ENCODE data around the gene DRD4.

DRD4 gene

GRCh38 chr11:656426-656825 lies 19.4 kb downstream of the DRD4 start:
- H3K18ac ChIP-seq (ENCODE audit: low read length) = no peak overlapping the region
- no peak overlapping the region for H3K27ac ChIP-seq (ENCODE audit: low read depth, low read length)
- H3K4ac ChIP-seq (ENCODE audit: low read depth, low read length) = no peak overlapping the region
- H3K56ac ChIP-seq (ENCODE audit: low read length) = no peak overlapping the region
- H3K4me3 ChIP-seq (ENCODE audit: low read length) = no peak overlapping the region
- H3K27me3 ChIP-seq (ENCODE audit: insufficient read depth, low read length, poor library complexity) = no peaks in the 10 kb centered on the region
- WGBS (ENCODE audit: extremely low coverage, insufficient coverage, low lambda C conversion rate) = no CpG with 5 or more reads among the region's 14 CpGs
- no peaks in the 10 kb centered on the region for H3K4me1 ChIP-seq (ENCODE audit: control insufficient read depth, low read depth, low read length)
- H3K9ac ChIP-seq (ENCODE audit: low read length) = no peak overlapping the region
- H2BK120ac ChIP-seq (ENCODE audit: low read depth, low read length) = no peak overlapping the region
- no peak overlapping the region for H2BK15ac ChIP-seq (replicated peaks; ENCODE audit: low read depth)
- H3K79me1 ChIP-seq (ENCODE audit: low read length) = no peaks in the 10 kb centered on the region
- H3K23ac ChIP-seq (ENCODE audit: low read length) = no peak overlapping the region
- H3K4me2 ChIP-seq (ENCODE audit: low read length) = no peak overlapping the region
- H3K79me2 ChIP-seq (ENCODE audit: control insufficient read depth, insufficient read depth, low read length) = no peaks in the 10 kb centered on the region
- H4K5ac ChIP-seq (ENCODE audit: low read length) = no peak overlapping the region
- DNase-seq = no peak
- no peak overlapping the region for H4K8ac ChIP-seq (ENCODE audit: low read depth, low read length)
- H2BK5ac ChIP-seq (ENCODE audit: low read length) = no peak overlapping the region
- no peak overlapping the region for H2AK5ac ChIP-seq (ENCODE audit: low read length)
- H3K36me3 ChIP-seq (ENCODE audit: control insufficient read depth, insufficient read depth, low read length) = no peaks in the 10 kb centered on the region

- Histone ChIP-seq H3K23ac (ENCODE audit: low read length) (no peak overlapping the region), H3K4me2 (ENCODE audit: low read length) (no peak overlapping the region), H3K4me3 (ENCODE audit: low read length) (no peak overlapping the region), H2BK15ac (replicated peaks; ENCODE audit: low read depth) (no peak overlapping the region), H3K18ac (ENCODE audit: low read length) (no peak overlapping the region), H3K56ac (ENCODE audit: low read length) (no peak overlapping the region), H3K79me1 (ENCODE audit: low read length) (no peaks in the 10 kb centered on the region), H2BK5ac (ENCODE audit: low read length) (no peak overlapping the region), H3K4me1 (ENCODE audit: control insufficient read depth, low read depth, low read length) (no peaks in the 10 kb centered on the region), H3K36me3 (ENCODE audit: control insufficient read depth, insufficient read depth, low read length) (no peaks in the 10 kb centered on the region), H3K4ac (ENCODE audit: low read depth, low read length) (no peak overlapping the region), H2BK120ac (ENCODE audit: low read depth, low read length) (no peak overlapping the region), H4K8ac (ENCODE audit: low read depth, low read length) (no peak overlapping the region), H3K9ac (ENCODE audit: low read length) (no peak overlapping the region), H2AK5ac (ENCODE audit: low read length) (no peak overlapping the region), H3K79me2 (ENCODE audit: control insufficient read depth, insufficient read depth, low read length) (no peaks in the 10 kb centered on the region), H3K27ac (ENCODE audit: low read depth, low read length) (no peak overlapping the region), H3K27me3 (ENCODE audit: insufficient read depth, low read length, poor library complexity) (no peaks in the 10 kb centered on the region), H4K5ac (ENCODE audit: low read length) (no peak overlapping the region)
- DNase-seq = no peak
- WGBS (ENCODE audit: extremely low coverage, insufficient coverage, low lambda C conversion rate) = no CpG with 5 or more reads among the region's 7 CpGs
These were observed 19.8 kb downstream of the DRD4 start for GRCh38 chr11:656866-657265.

- H3K79me1 ChIP-seq (ENCODE audit: low read length) = peaks cover 2% of the 10 kb centered on the region
- no peak overlapping the region for H3K27ac ChIP-seq (ENCODE audit: low read depth, low read length)
- no peak overlapping the region for H3K4me3 ChIP-seq (ENCODE audit: low read length)
- H3K9ac ChIP-seq (ENCODE audit: low read length) = no peak overlapping the region
- H4K8ac ChIP-seq (ENCODE audit: low read depth, low read length) = no peak overlapping the region
- H4K5ac ChIP-seq (ENCODE audit: low read length) = no peak overlapping the region
- no peak overlapping the region for H2BK5ac ChIP-seq (ENCODE audit: low read length)
- H3K4me1 ChIP-seq (ENCODE audit: control insufficient read depth, low read depth, low read length) = no peaks in the 10 kb centered on the region
- H2BK15ac ChIP-seq (replicated peaks; ENCODE audit: low read depth) = no peak overlapping the region
- WGBS (ENCODE audit: extremely low coverage, insufficient coverage, low lambda C conversion rate) = no CpG with 5 or more reads among the region's 14 CpGs
- no peak overlapping the region for H2BK120ac ChIP-seq (ENCODE audit: low read depth, low read length)
- no peak overlapping the region for H3K4me2 ChIP-seq (ENCODE audit: low read length)
- H3K18ac ChIP-seq (ENCODE audit: low read length) = no peak overlapping the region
- no peak for DNase-seq
- no peaks in the 10 kb centered on the region for H3K36me3 ChIP-seq (ENCODE audit: control insufficient read depth, insufficient read depth, low read length)
- no peaks in the 10 kb centered on the region for H3K27me3 ChIP-seq (ENCODE audit: insufficient read depth, low read length, poor library complexity)
- no peak overlapping the region for H3K4ac ChIP-seq (ENCODE audit: low read depth, low read length)
- H3K23ac ChIP-seq (ENCODE audit: low read length) = no peak overlapping the region
- H3K56ac ChIP-seq (ENCODE audit: low read length) = no peak overlapping the region
- H3K79me2 ChIP-seq (ENCODE audit: control insufficient read depth, insufficient read depth, low read length) = peaks cover 2% of the 10 kb centered on the region
- no peak overlapping the region for H2AK5ac ChIP-seq (ENCODE audit: low read length)
These were observed 20.6 kb downstream of the DRD4 start for GRCh38 chr11:657691-658126.

- H3K79me1 ChIP-seq (ENCODE audit: low read length) = peaks cover 2% of the 10 kb centered on the region
- no peaks in the 10 kb centered on the region for H3K4me1 ChIP-seq (ENCODE audit: control insufficient read depth, low read depth, low read length)
- H3K18ac ChIP-seq (ENCODE audit: low read length) = no peak overlapping the region
- no peak overlapping the region for H3K4ac ChIP-seq (ENCODE audit: low read depth, low read length)
- no peak for DNase-seq
- no peak overlapping the region for H3K4me2 ChIP-seq (ENCODE audit: low read length)
- no peak overlapping the region for H2AK5ac ChIP-seq (ENCODE audit: low read length)
- no peak overlapping the region for H3K27ac ChIP-seq (ENCODE audit: low read depth, low read length)
- no peak overlapping the region for H2BK120ac ChIP-seq (ENCODE audit: low read depth, low read length)
- H2BK15ac ChIP-seq (replicated peaks; ENCODE audit: low read depth) = no peak overlapping the region
- H3K36me3 ChIP-seq (ENCODE audit: control insufficient read depth, insufficient read depth, low read length) = no peaks in the 10 kb centered on the region
- H3K79me2 ChIP-seq (ENCODE audit: control insufficient read depth, insufficient read depth, low read length) = peaks cover 2% of the 10 kb centered on the region
- no peak overlapping the region for H3K9ac ChIP-seq (ENCODE audit: low read length)
- no peak overlapping the region for H4K8ac ChIP-seq (ENCODE audit: low read depth, low read length)
- H3K23ac ChIP-seq (ENCODE audit: low read length) = no peak overlapping the region
- H3K27me3 ChIP-seq (ENCODE audit: insufficient read depth, low read length, poor library complexity) = no peaks in the 10 kb centered on the region
- H2BK5ac ChIP-seq (ENCODE audit: low read length) = no peak overlapping the region
- WGBS (ENCODE audit: extremely low coverage, insufficient coverage, low lambda C conversion rate) = no CpG with 5 or more reads among the region's 16 CpGs
- H3K4me3 ChIP-seq (ENCODE audit: low read length) = no peak overlapping the region
- no peak overlapping the region for H4K5ac ChIP-seq (ENCODE audit: low read length)
- no peak overlapping the region for H3K56ac ChIP-seq (ENCODE audit: low read length)
These were observed 22.5 kb downstream of the DRD4 start for GRCh38 chr11:659532-660085.

GRCh38 chr11:660281-660680 lies 23.2 kb downstream of the DRD4 start:
- Histone ChIP-seq H3K4me2 (ENCODE audit: low read length) (no peak overlapping the region), H3K4me3 (ENCODE audit: low read length) (no peak overlapping the region), H3K56ac (ENCODE audit: low read length) (no peak overlapping the region), H3K4me1 (ENCODE audit: control insufficient read depth, low read depth, low read length) (no peaks in the 10 kb centered on the region), H3K18ac (ENCODE audit: low read length) (no peak overlapping the region), H4K8ac (ENCODE audit: low read depth, low read length) (no peak overlapping the region), H4K5ac (ENCODE audit: low read length) (no peak overlapping the region), H3K4ac (ENCODE audit: low read depth, low read length) (no peak overlapping the region), H3K27ac (ENCODE audit: low read depth, low read length) (no peak overlapping the region), H3K9ac (ENCODE audit: low read length) (no peak overlapping the region), H3K23ac (ENCODE audit: low read length) (no peak overlapping the region), H3K79me2 (ENCODE audit: control insufficient read depth, insufficient read depth, low read length) (peaks cover 2% of the 10 kb centered on the region), H3K36me3 (ENCODE audit: control insufficient read depth, insufficient read depth, low read length) (no peaks in the 10 kb centered on the region), H2AK5ac (ENCODE audit: low read length) (no peak overlapping the region), H2BK15ac (replicated peaks; ENCODE audit: low read depth) (no peak overlapping the region), H3K79me1 (ENCODE audit: low read length) (peaks cover 2% of the 10 kb centered on the region), H2BK5ac (ENCODE audit: low read length) (no peak overlapping the region), H3K27me3 (ENCODE audit: insufficient read depth, low read length, poor library complexity) (no peaks in the 10 kb centered on the region), H2BK120ac (ENCODE audit: low read depth, low read length) (no peak overlapping the region)
- WGBS (ENCODE audit: extremely low coverage, insufficient coverage, low lambda C conversion rate) = no CpG with 5 or more reads among the region's 19 CpGs
- DNase-seq = no peak

Measured in mesendoderm (in vitro differentiated cells).